Measurements from ENCODE around the gene RNF208.

The RNF208 gene

GRCh38 chr9:137206602-137207001 is 15.4 kb downstream of the RNF208 start:
- no peak for DNase-seq

GRCh38 chr9:137205126-137206069 is 16.6 kb downstream of the RNF208 start, which contains the start of the genes NDOR1 and TMEM203:
Gene NDOR1 (plus strand): TSS chr9:137205700. CDS start chr9:137205778, 78 bp downstream.
Gene TMEM203 (minus strand): TSS chr9:137205648. CDS start chr9:137205414, 234 bp downstream.
- peak; percentile 95 for DNase-seq

- no peak for DNase-seq
Observed at GRCh38 chr9:137204731-137205125, 17.3 kb downstream of the RNF208 start.

GRCh38 chr9:137202966-137203365 is 19.1 kb downstream of the RNF208 start:
- no peak for DNase-seq

- DNase-seq, result no peak
Observed at GRCh38 chr9:137201205-137201868, 20.7 kb downstream of the RNF208 start.

- peak; percentile 99 for DNase-seq
Observed at GRCh38 chr9:137200311-137201204, 21.5 kb downstream of the RNF208 start, which contains the start of gene TPRN. Gene TPRN (minus strand): TSS chr9:137200741. CDS start chr9:137200711, 30 bp downstream.

- DNase-seq, result no peak
Observed at GRCh38 chr9:137199411-137200121, 22.5 kb downstream of the RNF208 start.

GRCh38 chr9:137198902-137199283 is 23.1 kb downstream of the RNF208 start:
- no peak for DNase-seq

GRCh38 chr9:137198051-137198901 is 23.8 kb downstream of the RNF208 start:
- no peak for DNase-seq

GRCh38 chr9:137195525-137196220 is 26.4 kb downstream of the RNF208 start:
- DNase-seq, result no peak

- no peak for DNase-seq
Observed at GRCh38 chr9:137194909-137195308, 27.1 kb downstream of the RNF208 start.

- DNase-seq, result no peak
Observed at GRCh38 chr9:137194388-137194787, 27.7 kb downstream of the RNF208 start.

GRCh38 chr9:137193771-137194170 is 28.3 kb downstream of the RNF208 start:
- DNase-seq, result no peak

GRCh38 chr9:137192859-137193258 is 29.2 kb downstream of the RNF208 start:
- no peak for DNase-seq

GRCh38 chr9:137192448-137192780 is 29.6 kb downstream of the RNF208 start:
- no peak for DNase-seq

GRCh38 chr9:137191691-137192447 is 30.2 kb downstream of the RNF208 start:
- DNase-seq, result no peak

GRCh38 chr9:137191245-137191644 is 30.8 kb downstream of the RNF208 start:
- no peak for DNase-seq

GRCh38 chr9:137190315-137190856 is 31.7 kb downstream of the RNF208 start:
- no peak for DNase-seq

Data from activated naive CD4-positive, alpha-beta T cell treated with Interleukin-2 at 50 U/mL for 16 hours (primary cell).